ENCODE results near the gene SP100.

The SP100 gene

DNA sequence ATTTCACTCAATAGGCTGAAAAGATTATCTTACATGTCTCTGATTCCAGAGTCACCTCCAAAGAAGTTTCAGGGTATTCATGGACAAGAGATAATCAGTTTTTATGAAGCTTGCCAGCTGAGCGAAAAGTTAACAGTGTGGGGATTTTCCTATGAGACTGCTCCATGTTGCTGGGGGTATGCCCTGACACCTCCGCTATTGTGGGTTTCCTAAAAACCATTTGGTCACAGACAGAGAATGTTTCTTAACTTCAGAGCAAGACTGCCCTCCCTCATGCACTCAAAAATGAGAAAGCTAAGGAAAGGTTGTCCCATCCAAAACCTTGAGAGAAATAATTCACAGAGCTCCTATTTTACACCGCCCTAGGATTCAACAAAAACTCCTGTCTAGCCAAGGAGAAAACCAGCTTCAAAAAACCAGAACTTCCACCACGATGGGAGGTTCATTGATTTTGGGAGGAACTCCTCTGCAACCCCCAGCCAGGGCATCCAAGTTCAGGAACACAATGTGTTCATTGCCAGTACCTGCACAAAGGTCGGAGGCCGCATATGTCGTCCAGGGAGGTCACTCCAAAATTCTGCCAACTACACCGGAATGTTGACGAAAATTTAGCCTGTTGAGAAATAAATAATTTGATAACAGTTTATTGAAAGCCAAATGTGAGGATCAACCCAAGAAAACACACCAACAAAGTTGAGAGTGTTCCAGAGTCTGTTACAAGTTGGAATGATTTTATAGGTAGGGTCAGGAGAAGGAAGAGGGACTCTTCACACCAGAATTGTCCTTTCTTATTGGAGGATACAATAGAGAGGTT, 104.3 kb downstream of the SP100 start:
- Histone ChIP-seq H3K9me3 (ENCODE audit: control insufficient read depth, insufficient read depth, low read depth, low read length) (no peaks in the 10 kb centered on the region), H3K27ac (ENCODE audit: extremely low read depth, low read depth, low read length) (no peak overlapping the region), H3K4me3 (ENCODE audit: low read depth, low read length) (no peak overlapping the region), H3K36me3 (ENCODE audit: control insufficient read depth in 2 of 2, insufficient read depth in 1 of 2, low read length in 2 of 2) (no peaks in the 10 kb centered on the region), H3K4me1 (ENCODE audit: control insufficient read depth, insufficient read depth, low read length) (no peaks in the 10 kb centered on the region)
- CTCF ChIA-PET = interaction anchor here (0.5 to 0.8 kb wide), 3 partner anchors 185 to 467 kb away, joined by 3 read pairs; no protein-coding TSS in a partner anchor
- TF ChIP-seq ZNF140 (tag by site-specific recombination; IDR thresholded peaks at IDR 0.05) (no peak), OSR2 (tag by site-specific recombination; IDR thresholded peaks at IDR 0.05) (no peak), HOXA7 (CRISPR knock-in tag; IDR thresholded peaks at IDR 0.05; ENCODE audit: borderline replicate concordance) (no peak), ZNF670 (tag by site-specific recombination; IDR thresholded peaks at IDR 0.05; ENCODE audit: low read depth) (no peak), ZNF530 (tag by site-specific recombination; IDR thresholded peaks at IDR 0.05; ENCODE audit: low read depth) (no peak)
- TF ChIP-seq, protein P1, sequence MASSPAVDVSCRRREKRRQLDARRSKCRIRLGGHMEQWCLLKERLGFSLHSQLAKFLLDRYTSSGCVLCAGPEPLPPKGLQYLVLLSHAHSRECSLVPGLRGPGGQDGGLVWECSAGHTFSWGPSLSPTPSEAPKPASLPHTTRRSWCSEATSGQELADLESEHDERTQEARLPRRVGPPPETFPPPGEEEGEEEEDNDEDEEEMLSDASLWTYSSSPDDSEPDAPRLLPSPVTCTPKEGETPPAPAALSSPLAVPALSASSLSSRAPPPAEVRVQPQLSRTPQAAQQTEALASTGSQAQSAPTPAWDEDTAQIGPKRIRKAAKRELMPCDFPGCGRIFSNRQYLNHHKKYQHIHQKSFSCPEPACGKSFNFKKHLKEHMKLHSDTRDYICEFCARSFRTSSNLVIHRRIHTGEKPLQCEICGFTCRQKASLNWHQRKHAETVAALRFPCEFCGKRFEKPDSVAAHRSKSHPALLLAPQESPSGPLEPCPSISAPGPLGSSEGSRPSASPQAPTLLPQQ (tag by site-specific recombination; IDR thresholded peaks at IDR 0.05) = no peak
- TF ChIP-seq, protein P2, sequence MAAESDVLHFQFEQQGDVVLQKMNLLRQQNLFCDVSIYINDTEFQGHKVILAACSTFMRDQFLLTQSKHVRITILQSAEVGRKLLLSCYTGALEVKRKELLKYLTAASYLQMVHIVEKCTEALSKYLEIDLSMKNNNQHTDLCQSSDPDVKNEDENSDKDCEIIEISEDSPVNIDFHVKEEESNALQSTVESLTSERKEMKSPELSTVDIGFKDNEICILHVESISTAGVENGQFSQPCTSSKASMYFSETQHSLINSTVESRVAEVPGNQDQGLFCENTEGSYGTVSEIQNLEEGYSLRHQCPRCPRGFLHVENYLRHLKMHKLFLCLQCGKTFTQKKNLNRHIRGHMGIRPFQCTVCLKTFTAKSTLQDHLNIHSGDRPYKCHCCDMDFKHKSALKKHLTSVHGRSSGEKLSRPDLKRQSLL (tag by site-specific recombination; IDR thresholded peaks at IDR 0.05) = no peak
- POLR2A ChIA-PET = no interaction called here

DNA sequence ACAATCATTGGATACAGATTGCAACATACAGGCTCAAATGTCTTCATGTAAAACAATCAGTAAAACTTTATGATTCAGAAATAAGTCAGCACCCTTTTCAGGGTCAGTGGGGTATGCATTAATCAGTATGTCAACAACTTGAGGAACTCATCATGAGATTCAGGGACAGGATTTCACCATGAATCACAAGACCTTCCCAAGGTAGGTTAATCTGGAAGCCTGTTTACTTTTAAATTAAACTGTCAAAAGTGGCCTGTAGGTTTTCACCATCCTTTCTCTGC, 104.8 kb downstream of the SP100 start:
- Histone ChIP-seq H3K9me3 (ENCODE audit: control insufficient read depth, insufficient read depth, low read depth, low read length) (no peaks in the 10 kb centered on the region), H3K4me3 (ENCODE audit: low read depth, low read length) (no peak overlapping the region), H3K4me1 (ENCODE audit: control insufficient read depth, insufficient read depth, low read length) (no peaks in the 10 kb centered on the region), H3K36me3 (ENCODE audit: control insufficient read depth in 2 of 2, insufficient read depth in 1 of 2, low read length in 2 of 2) (no peaks in the 10 kb centered on the region), H3K27ac (ENCODE audit: extremely low read depth, low read depth, low read length) (no peak overlapping the region)
- no peak for TF ChIP-seq ZNF514 (tag by site-specific recombination; IDR thresholded peaks at IDR 0.05)
- CTCF ChIA-PET = interaction anchor here (0.5 kb wide), 1 partner anchor 286 kb away, joined by 3 read pairs; no protein-coding TSS in a partner anchor
- POLR2A ChIA-PET = no interaction called here

DNA sequence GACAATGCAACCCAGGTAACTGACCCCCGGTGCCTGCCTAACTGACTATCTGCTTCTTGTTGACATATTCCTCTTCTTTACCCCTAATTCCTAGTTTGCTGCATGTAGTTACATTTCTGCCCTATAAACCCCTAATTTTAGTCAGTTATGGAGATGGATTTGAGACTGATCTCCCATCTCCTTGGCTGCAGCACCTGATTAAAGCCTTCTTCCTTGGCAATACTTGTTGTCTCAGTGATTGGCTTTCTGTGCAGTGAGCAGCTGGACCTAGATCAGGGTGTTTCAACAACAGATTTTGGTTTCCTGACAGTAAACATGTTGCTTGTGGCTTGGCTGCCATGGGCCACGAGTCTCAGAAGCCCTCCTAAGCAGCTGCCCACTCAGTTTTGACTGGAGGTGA, 105.4 kb downstream of the SP100 start:
- ChIA-PET CTCF (no interaction called here), POLR2A (no interaction called here)
- no peak overlapping the region for H3K4me3 ChIP-seq (ENCODE audit: low read depth, low read length)
- no peaks in the 10 kb centered on the region for H3K4me1 ChIP-seq (ENCODE audit: control insufficient read depth, insufficient read depth, low read length)
- TF ChIP-seq ZSCAN23 (tag by site-specific recombination; IDR thresholded peaks at IDR 0.05) (no peak), ZNF133 (tag by site-specific recombination; IDR thresholded peaks at IDR 0.05) (no peak), ZNF560 (tag by site-specific recombination; IDR thresholded peaks at IDR 0.05; ENCODE audit: borderline replicate concordance) (no peak), ZNF211 (tag by site-specific recombination; IDR thresholded peaks at IDR 0.05; ENCODE audit: low read depth) (no peak), ZNF335 (tag by site-specific recombination; conservative IDR thresholded peaks at IDR 0.05) (no peak), TRIM28 (IDR thresholded peaks at IDR 0.05; ENCODE audit: borderline replicate concordance, low read length) (peak; percentile 56; the same call in 1 of the 2 replicates), ZNF366 (tag by site-specific recombination; conservative IDR thresholded peaks at IDR 0.05) (no peak), MYNN (tag by site-specific recombination; IDR thresholded peaks at IDR 0.05; ENCODE audit: borderline replicate concordance) (no peak), SETDB1 (IDR thresholded peaks at IDR 0.05; ENCODE audit: insufficient read length, low read length) (peak; percentile 90), GLI2 (tag by site-specific recombination; IDR thresholded peaks at IDR 0.05; ENCODE audit: borderline replicate concordance, low read depth) (no peak), ZNF24 (tag by site-specific recombination; IDR thresholded peaks at IDR 0.05) (no peak), ZNF146 (tag by site-specific recombination; IDR thresholded peaks at IDR 0.05) (no peak)
- TF ChIP-seq, protein P3, sequence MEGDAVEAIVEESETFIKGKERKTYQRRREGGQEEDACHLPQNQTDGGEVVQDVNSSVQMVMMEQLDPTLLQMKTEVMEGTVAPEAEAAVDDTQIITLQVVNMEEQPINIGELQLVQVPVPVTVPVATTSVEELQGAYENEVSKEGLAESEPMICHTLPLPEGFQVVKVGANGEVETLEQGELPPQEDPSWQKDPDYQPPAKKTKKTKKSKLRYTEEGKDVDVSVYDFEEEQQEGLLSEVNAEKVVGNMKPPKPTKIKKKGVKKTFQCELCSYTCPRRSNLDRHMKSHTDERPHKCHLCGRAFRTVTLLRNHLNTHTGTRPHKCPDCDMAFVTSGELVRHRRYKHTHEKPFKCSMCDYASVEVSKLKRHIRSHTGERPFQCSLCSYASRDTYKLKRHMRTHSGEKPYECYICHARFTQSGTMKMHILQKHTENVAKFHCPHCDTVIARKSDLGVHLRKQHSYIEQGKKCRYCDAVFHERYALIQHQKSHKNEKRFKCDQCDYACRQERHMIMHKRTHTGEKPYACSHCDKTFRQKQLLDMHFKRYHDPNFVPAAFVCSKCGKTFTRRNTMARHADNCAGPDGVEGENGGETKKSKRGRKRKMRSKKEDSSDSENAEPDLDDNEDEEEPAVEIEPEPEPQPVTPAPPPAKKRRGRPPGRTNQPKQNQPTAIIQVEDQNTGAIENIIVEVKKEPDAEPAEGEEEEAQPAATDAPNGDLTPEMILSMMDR (tag by site-specific recombination; IDR thresholded peaks at IDR 0.05) = no peak
- TF ChIP-seq, protein P4, sequence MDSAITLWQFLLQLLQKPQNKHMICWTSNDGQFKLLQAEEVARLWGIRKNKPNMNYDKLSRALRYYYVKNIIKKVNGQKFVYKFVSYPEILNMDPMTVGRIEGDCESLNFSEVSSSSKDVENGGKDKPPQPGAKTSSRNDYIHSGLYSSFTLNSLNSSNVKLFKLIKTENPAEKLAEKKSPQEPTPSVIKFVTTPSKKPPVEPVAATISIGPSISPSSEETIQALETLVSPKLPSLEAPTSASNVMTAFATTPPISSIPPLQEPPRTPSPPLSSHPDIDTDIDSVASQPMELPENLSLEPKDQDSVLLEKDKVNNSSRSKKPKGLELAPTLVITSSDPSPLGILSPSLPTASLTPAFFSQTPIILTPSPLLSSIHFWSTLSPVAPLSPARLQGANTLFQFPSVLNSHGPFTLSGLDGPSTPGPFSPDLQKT (IDR thresholded peaks at IDR 0.05; ENCODE audit: borderline replicate concordance, low read depth, low read length) = no peak
- H3K36me3 ChIP-seq (ENCODE audit: control insufficient read depth in 2 of 2, insufficient read depth in 1 of 2, low read length in 2 of 2) = no peaks in the 10 kb centered on the region
- no peaks in the 10 kb centered on the region for H3K9me3 ChIP-seq (ENCODE audit: control insufficient read depth, insufficient read depth, low read depth, low read length)
- H3K27ac ChIP-seq (ENCODE audit: extremely low read depth, low read depth, low read length) = no peak overlapping the region

Data from HEK293 (cell line).